DMS 273 (cell line): Measurements from ENCODE around the gene CASP2.

Experiments
- DNase-seq: peaks from one replicate; lab custom pipeline; 2025; ENCODE audit not compliant: unreplicated experiment; lab: John Stamatoyannopoulos, UW

CASP2 gene

GRCh38 chr7:143287935-143288826, at the start of gene CASP2:
TSS of gene CASP2 (plus strand) at chr7:143288351. CDS start at chr7:143288456, 105 bp downstream.
- peak; percentile 99 for DNase-seq

- no peak for DNase-seq
These were observed 48.3 kb upstream of the CASP2 start for GRCh38 chr7:143239813-143240212.

- DNase-seq = peak; percentile 87
These were observed 47.6 kb upstream of the CASP2 start for GRCh38 chr7:143240291-143241168.

- no peak for DNase-seq
These were observed 45.8 kb upstream of the CASP2 start for GRCh38 chr7:143242306-143242705.

GRCh38 chr7:143243111-143243510, 45.0 kb upstream of the CASP2 start:
- DNase-seq = no peak

- no peak for DNase-seq
These were observed 44.5 kb upstream of the CASP2 start for GRCh38 chr7:143243614-143244013.

- DNase-seq = no peak
These were observed 43.8 kb upstream of the CASP2 start for GRCh38 chr7:143244321-143244720.

GRCh38 chr7:143245123-143245522, 43.0 kb upstream of the CASP2 start:
- DNase-seq = no peak

GRCh38 chr7:143247372-143247771, 40.8 kb upstream of the CASP2 start:
- no peak for DNase-seq

- no peak for DNase-seq
These were observed 39.3 kb upstream of the CASP2 start for GRCh38 chr7:143248761-143249354.

- DNase-seq = no peak
These were observed 38.0 kb upstream of the CASP2 start for GRCh38 chr7:143250199-143250598.

- DNase-seq = no peak
These were observed 37.3 kb upstream of the CASP2 start for GRCh38 chr7:143250822-143251221.

- no peak for DNase-seq
These were observed 36.1 kb upstream of the CASP2 start for GRCh38 chr7:143252006-143252405.

- DNase-seq = no peak
These were observed 32.6 kb upstream of the CASP2 start for GRCh38 chr7:143255564-143255963.

- DNase-seq = no peak
These were observed 31.8 kb upstream of the CASP2 start for GRCh38 chr7:143256325-143256724.

GRCh38 chr7:143256932-143257331, 31.2 kb upstream of the CASP2 start:
- DNase-seq = no peak

GRCh38 chr7:143257501-143257900, 30.6 kb upstream of the CASP2 start:
- DNase-seq = no peak

- no peak for DNase-seq
These were observed 29.3 kb upstream of the CASP2 start for GRCh38 chr7:143258831-143259230.

- DNase-seq = no peak
These were observed 28.4 kb upstream of the CASP2 start for GRCh38 chr7:143259765-143260164.

- no peak for DNase-seq
These were observed 26.2 kb upstream of the CASP2 start for GRCh38 chr7:143261901-143262300.
